Nephron (organoid): Measurements from ENCODE around the gene WWOX.

Experiments
- H3K27ac Mint-ChIP-seq, 3 experiments: 2 replicates each; pipeline ENCODE4 v1.8.0; 2020; ENCODE audit warnings: mixed read lengths in 3 of 3, mild to moderate bottlenecking in 2 of 3, moderate library complexity in 1 of 3
- H3K27me3 Mint-ChIP-seq: 2 replicates; pipeline ENCODE4 v1.8.0; 2021; ENCODE audit warnings: low read depth, mild to moderate bottlenecking, moderate library complexity, mixed read lengths
- H3K36me3 Mint-ChIP-seq: 2 replicates; pipeline ENCODE4 v1.8.0; 2020; ENCODE audit warnings: low read depth, mixed read lengths
- H3K4me1 Mint-ChIP-seq: 2 replicates; pipeline ENCODE4 v1.8.0; 2020; ENCODE audit warnings: mixed read lengths
- H3K4me3 Mint-ChIP-seq, 3 experiments: 2 replicates each; pipeline ENCODE4 v1.8.0; 2020; ENCODE audit warnings: mild to moderate bottlenecking in 3 of 3, mixed read lengths in 3 of 3, moderate library complexity in 2 of 3
- H3K9me3 Mint-ChIP-seq: 2 replicates; pipeline ENCODE4 v1.8.0; 2020; ENCODE audit warnings: mixed read lengths
- TF ChIP-seq, protein P1 (sequence below), 3 experiments: fragments of 200-600 bp; sonication (generic); IDR thresholded peaks; one replicate each; pipeline ENCODE4 v1.5.0; 2021; ENCODE audit warnings: antibody characterized with exemption in 3 of 3; ENCODE audit not compliant: unreplicated experiment in 3 of 3

Gene WWOX

DNA sequence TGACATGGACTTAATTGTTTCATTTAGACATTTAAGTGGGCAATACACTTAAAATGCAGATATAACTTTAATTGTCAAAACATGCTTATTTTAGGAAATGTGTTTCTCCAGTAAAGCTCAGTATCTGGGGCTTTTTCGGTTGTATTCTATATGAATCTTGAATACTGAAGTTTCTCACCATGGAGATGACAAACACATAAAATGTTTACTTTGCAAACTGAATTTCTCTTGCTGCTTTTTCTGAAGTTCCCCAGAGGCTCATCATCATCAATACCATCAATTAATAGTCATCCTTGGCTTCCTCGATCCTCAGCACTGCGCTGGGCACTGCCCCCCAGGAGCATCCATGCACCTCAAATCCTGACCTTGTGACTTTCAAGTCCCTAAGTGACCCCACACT lies 227.3 kb downstream of the WWOX start:
- H3K27me3 Mint-ChIP-seq = peaks cover 16% of the 10 kb centered on the region
- no peaks in the 10 kb centered on the region for H3K36me3 Mint-ChIP-seq
- H3K4me3 Mint-ChIP-seq = no peak overlapping the region
- peaks cover 6% of the 10 kb centered on the region for H3K4me1 Mint-ChIP-seq
- no peaks in the 10 kb centered on the region for H3K9me3 Mint-ChIP-seq
- TF ChIP-seq, protein P1, sequence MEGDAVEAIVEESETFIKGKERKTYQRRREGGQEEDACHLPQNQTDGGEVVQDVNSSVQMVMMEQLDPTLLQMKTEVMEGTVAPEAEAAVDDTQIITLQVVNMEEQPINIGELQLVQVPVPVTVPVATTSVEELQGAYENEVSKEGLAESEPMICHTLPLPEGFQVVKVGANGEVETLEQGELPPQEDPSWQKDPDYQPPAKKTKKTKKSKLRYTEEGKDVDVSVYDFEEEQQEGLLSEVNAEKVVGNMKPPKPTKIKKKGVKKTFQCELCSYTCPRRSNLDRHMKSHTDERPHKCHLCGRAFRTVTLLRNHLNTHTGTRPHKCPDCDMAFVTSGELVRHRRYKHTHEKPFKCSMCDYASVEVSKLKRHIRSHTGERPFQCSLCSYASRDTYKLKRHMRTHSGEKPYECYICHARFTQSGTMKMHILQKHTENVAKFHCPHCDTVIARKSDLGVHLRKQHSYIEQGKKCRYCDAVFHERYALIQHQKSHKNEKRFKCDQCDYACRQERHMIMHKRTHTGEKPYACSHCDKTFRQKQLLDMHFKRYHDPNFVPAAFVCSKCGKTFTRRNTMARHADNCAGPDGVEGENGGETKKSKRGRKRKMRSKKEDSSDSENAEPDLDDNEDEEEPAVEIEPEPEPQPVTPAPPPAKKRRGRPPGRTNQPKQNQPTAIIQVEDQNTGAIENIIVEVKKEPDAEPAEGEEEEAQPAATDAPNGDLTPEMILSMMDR (IDR thresholded peaks at IDR 0.05; ENCODE audit: unreplicated experiment in 3 of 3) = no peak
- no peak overlapping the region for H3K27ac Mint-ChIP-seq

DNA sequence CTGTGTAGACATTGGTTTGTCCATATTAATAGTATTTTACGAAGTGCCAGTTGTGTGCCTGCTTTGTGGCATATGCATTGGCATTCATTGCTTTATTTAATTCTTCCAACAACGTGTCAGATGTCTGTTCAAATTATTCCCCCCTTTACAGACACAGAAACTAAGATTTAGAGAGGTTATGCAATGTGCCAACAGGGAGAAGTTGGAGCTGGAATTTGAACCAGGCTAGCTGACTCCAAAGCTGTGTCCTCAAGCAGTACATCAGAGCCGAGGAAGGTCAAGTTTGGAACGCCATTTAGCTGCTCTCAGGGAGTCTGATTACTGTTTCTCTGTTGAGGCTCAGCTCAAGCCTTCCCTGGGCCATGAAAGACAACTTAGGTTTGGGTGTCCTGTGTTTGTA lies 232.3 kb downstream of the WWOX start:
- H3K4me1 Mint-ChIP-seq = peaks cover 5% of the 10 kb centered on the region
- no peak overlapping the region for H3K27ac Mint-ChIP-seq
- TF ChIP-seq, protein P1 (IDR thresholded peaks at IDR 0.05; ENCODE audit: unreplicated experiment in 3 of 3) = no peak
- no peak overlapping the region for H3K4me3 Mint-ChIP-seq
- H3K9me3 Mint-ChIP-seq = no peaks in the 10 kb centered on the region
- no peaks in the 10 kb centered on the region for H3K36me3 Mint-ChIP-seq
- H3K27me3 Mint-ChIP-seq = peaks cover 11% of the 10 kb centered on the region

DNA sequence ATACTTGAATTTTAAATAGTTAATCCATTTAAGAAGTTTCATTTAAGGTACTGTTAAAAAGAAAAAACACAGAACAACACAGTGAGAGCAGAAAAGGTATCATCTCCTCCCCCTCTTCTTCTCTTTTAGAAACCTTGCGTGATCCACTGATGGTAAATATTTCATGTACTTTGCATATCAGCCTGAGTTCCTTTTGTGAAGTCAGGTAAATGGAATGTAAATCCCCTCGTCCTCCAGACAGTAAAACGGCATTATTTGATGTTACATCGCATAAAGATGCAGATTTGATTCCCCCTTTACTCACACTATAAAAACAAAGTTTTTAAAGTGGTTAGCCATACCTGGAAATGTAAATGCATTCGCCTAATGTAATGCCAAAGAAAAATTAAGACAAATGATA lies 234.4 kb downstream of the WWOX start:
- TF ChIP-seq, protein P1 (IDR thresholded peaks at IDR 0.05; ENCODE audit: unreplicated experiment in 3 of 3) = no peak
- H3K27me3 Mint-ChIP-seq = peaks cover 6% of the 10 kb centered on the region
- no peak overlapping the region for H3K27ac Mint-ChIP-seq
- peaks cover 5% of the 10 kb centered on the region for H3K36me3 Mint-ChIP-seq
- peaks cover 5% of the 10 kb centered on the region for H3K4me1 Mint-ChIP-seq
- no peak overlapping the region for H3K4me3 Mint-ChIP-seq
- H3K9me3 Mint-ChIP-seq = peaks cover 3% of the 10 kb centered on the region

DNA sequence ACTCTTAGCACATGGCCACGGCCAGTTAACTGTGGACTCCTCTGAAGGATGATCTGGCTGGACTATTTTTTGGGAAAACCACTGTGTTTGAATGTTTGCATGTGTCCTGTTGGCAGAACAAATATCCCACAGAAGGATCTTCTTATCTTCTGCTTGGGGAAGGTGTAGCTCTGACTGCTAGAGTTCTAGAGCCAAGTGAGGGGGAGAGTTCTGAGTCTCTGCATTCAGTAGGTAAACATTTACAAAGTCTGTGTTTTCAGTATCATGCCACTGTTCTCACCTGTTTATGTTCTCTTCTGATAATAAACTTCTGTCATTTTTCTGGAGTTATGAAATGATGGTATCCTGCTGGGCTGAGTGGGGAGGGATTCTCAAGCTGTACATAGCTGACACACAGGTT lies 241.1 kb downstream of the WWOX start:
- TF ChIP-seq, protein P1 (IDR thresholded peaks at IDR 0.05; ENCODE audit: unreplicated experiment in 3 of 3) = no peak
- no peak overlapping the region for H3K4me3 Mint-ChIP-seq
- H3K4me1 Mint-ChIP-seq = no peaks in the 10 kb centered on the region
- H3K27ac Mint-ChIP-seq = no peak overlapping the region
- H3K27me3 Mint-ChIP-seq = peaks cover 4% of the 10 kb centered on the region
- peaks cover 18% of the 10 kb centered on the region for H3K9me3 Mint-ChIP-seq
- H3K36me3 Mint-ChIP-seq = peaks cover 22% of the 10 kb centered on the region

DNA sequence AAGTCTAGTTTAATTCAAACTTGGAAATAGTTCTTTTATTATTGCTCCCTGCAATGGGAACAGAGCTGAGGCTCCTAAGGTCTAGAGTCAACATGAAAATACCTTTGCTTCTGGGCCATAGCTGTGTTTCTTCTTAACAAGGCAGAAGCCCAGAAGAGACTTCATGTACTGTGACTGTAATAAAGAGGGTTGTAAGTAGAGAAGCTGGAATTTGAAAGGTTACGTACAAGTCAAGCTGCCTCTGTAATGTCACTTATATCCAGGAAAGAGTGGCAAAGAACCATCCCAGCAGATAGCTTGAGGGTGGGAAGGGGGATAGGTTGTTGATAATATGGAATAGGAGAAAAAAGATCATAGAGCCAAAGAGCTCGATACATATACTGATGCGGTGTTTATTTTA lies 248.6 kb downstream of the WWOX start:
- H3K27me3 Mint-ChIP-seq = peaks cover 9% of the 10 kb centered on the region
- H3K4me1 Mint-ChIP-seq = no peaks in the 10 kb centered on the region
- TF ChIP-seq, protein P1 (IDR thresholded peaks at IDR 0.05; ENCODE audit: unreplicated experiment in 3 of 3) = no peak
- H3K9me3 Mint-ChIP-seq = peaks cover 11% of the 10 kb centered on the region
- no peaks in the 10 kb centered on the region for H3K36me3 Mint-ChIP-seq
- H3K27ac Mint-ChIP-seq = no peak overlapping the region
- no peak overlapping the region for H3K4me3 Mint-ChIP-seq

DNA sequence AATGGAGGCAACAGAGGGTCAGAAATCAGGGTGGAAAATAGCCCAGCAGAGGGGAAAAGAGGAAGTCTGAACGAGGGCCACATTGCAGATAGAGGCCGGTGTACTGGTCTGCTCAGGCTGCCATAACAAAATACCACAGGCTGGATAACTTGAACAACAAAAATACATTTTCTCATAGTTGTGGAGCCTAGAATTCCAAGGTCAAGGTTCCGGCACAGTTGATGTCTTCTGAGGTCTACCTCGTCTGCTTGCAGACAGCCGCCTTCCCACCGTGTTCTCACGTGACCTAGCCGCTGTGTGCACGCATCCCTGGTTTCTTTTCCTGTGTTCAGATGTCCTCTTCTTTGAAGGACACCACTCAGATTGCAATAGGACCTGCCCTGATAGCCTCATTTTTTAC lies 249.4 kb downstream of the WWOX start:
- TF ChIP-seq, protein P1 (IDR thresholded peaks at IDR 0.05; ENCODE audit: unreplicated experiment in 3 of 3) = no peak
- Mint-ChIP-seq H3K4me1 (no peaks in the 10 kb centered on the region), H3K9me3 (peaks cover 11% of the 10 kb centered on the region), H3K27me3 (peaks cover 9% of the 10 kb centered on the region), H3K36me3 (no peaks in the 10 kb centered on the region), H3K27ac (no peak overlapping the region), H3K4me3 (no peak overlapping the region)
